HepG2 (cell line): ENCODE data around the gene ESYT3. TPM values are rescaled to one million over a fixed set of nuclear protein-coding genes. Genes with fewer than 3 reads are reported as not detected.
A peak's percentile ranks its signal among the peaks of the same experiment; 100 is the strongest.

ENCODE experiments used
- ATAC-seq: fragments of 200-7000 bp; cut with Tn5 transposase; 3 replicates; pipeline ENCODE4 v1.9.1; 2020; ENCODE audit warnings: mild to moderate bottlenecking, moderate library complexity
- BruUV-seq: library from RNA; stranded (reverse); fragments of 400-500 nt; replicated peaks from 2 replicates; lab custom pipeline; 2021; lab: Mats Ljungman, UMichigan
- CTCF ChIA-PET: fragments of 300-600 bp; formaldehyde crosslinking; extraction: SDS; loops from one replicate; lab custom pipeline; 2021; ENCODE audit warnings: low total read pairs, inconsistent platforms, low intra/inter-chr PET ratio; lab: Yijun Ruan, JAX
- POLR2A ChIA-PET: fragments of 350-600 bp; sonication (Branson Sonifier 250); formaldehyde crosslinking; loops from one replicate; lab custom pipeline; 2020; ENCODE audit warnings: antibody characterized with exemption, inconsistent platforms; lab: Yijun Ruan, JAX
- DNase-seq: peaks from one replicate; pipeline ENCODE4 v3.0.0-alpha.2; 2015; ENCODE audit warnings: low spot score
- FAIRE-seq: peaks from 3 replicates; lab custom pipeline; 2011; peaks lifted over from hg19 to GRCh38; lab: Jason Lieb, UNC
- H2AFZ ChIP-seq: one replicate; pipeline ENCODE4 v1.6.1; 2011; ENCODE audit warnings: low read length, inconsistent platforms
- H3K27ac ChIP-seq: fragments of 300-600 bp; 3 replicates; pipeline ENCODE4 v1.8.0; 2011; ENCODE audit warnings: mixed run types, mild to moderate bottlenecking, mixed read lengths, low read length, inconsistent platforms; ENCODE audit not compliant: insufficient read depth; ENCODE audit errors: extremely low read length
- H3K27me3 ChIP-seq, 2 experiments: fragments of 200-600 bp in 1 of 2; 2 replicates in 1 of 2; 3 replicates in 1 of 2; pipeline versions ENCODE4 v1.6.0 to v1.8.0; 2011; ENCODE audit warnings: low read length in 2 of 2, mild to moderate bottlenecking in 2 of 2, moderate library complexity in 2 of 2, inconsistent platforms in 1 of 2; ENCODE audit not compliant: insufficient read depth in 2 of 2, control insufficient read depth in 1 of 2
- H3K36me3 ChIP-seq, 2 experiments: fragments of 200-600 bp in 1 of 2; replicated peaks in 1 of 2; 2 replicates in 1 of 2; 3 replicates in 1 of 2; pipeline versions ENCODE4 v1.5.1 to v1.8.0; 2011; ENCODE audit warnings: low read length in 2 of 2, inconsistent platforms in 1 of 2; ENCODE audit not compliant: insufficient read depth in 2 of 2, control insufficient read depth in 1 of 2
- H3K4me1 ChIP-seq: 2 replicates; pipeline ENCODE4 v1.5.1; 2012; ENCODE audit warnings: low read length, inconsistent platforms; ENCODE audit not compliant: insufficient read depth
- H3K4me2 ChIP-seq: 2 replicates; pipeline ENCODE4 v1.6.0; 2011; ENCODE audit warnings: low read depth, low read length, inconsistent platforms
- H3K4me3 ChIP-seq, 3 experiments: fragments of 200-600 bp in 1 of 3; sonication (generic), shearing (Covaris generic) in 1 of 3; replicated peaks in 1 of 3; 2 replicates each; pipeline ENCODE4 v1.5.1; 2011 to 2016; ENCODE audit warnings: low read length in 3 of 3, inconsistent platforms in 2 of 3, low read depth in 2 of 3, mild to moderate bottlenecking in 2 of 3, control low read depth in 1 of 3, mixed read lengths in 1 of 3; ENCODE audit not compliant: insufficient read depth in 1 of 3
- H3K79me2 ChIP-seq: one replicate; pipeline ENCODE4 v1.6.1; 2011; ENCODE audit warnings: low read length, inconsistent platforms; ENCODE audit not compliant: insufficient read depth
- H3K9ac ChIP-seq: 2 replicates; pipeline ENCODE4 v1.6.0; 2011; ENCODE audit warnings: mild to moderate bottlenecking, low read depth, low read length, inconsistent platforms; ENCODE audit not compliant: insufficient read depth
- H3K9me3 ChIP-seq: 2 replicates; pipeline ENCODE4 v1.5.1; 2012; ENCODE audit warnings: mild to moderate bottlenecking, low read length
- H4K20me1 ChIP-seq: 2 replicates; pipeline ENCODE4 v1.6.0; 2011; ENCODE audit warnings: inconsistent platforms, mild to moderate bottlenecking, low read length, moderate library complexity; ENCODE audit not compliant: insufficient read depth
- GLI4 ChIP-seq: sonication (generic); formaldehyde crosslinking; IDR thresholded peaks from 2 replicates; pipeline ENCODE4 v1.5.1; 2020; ENCODE audit warnings: missing genetic modification reagents, mild to moderate bottlenecking, moderate library complexity, borderline replicate concordance
- HIVEP1 ChIP-seq: sonication (generic); formaldehyde crosslinking; IDR thresholded peaks from 2 replicates; pipeline ENCODE4 v1.4.0; 2020; ENCODE audit warnings: mild to moderate bottlenecking, missing genetic modification reagents
- JUND ChIP-seq: sonication (generic); formaldehyde crosslinking; IDR thresholded peaks from 2 replicates; pipeline ENCODE4 v1.8.0; 2022; ENCODE audit warnings: mild to moderate bottlenecking, missing genetic modification reagents
- MIER2 ChIP-seq: IDR thresholded peaks from 2 replicates; pipeline ENCODE4 v1.6.1; 2016; ENCODE audit warnings: missing biosample characterization, missing genetic modification reagents
- NPAS2 ChIP-seq: sonication (generic); formaldehyde crosslinking; IDR thresholded peaks from 2 replicates; pipeline ENCODE4 v1.8.0; 2022; ENCODE audit warnings: mild to moderate bottlenecking, missing genetic modification reagents, borderline replicate concordance
- RXRB ChIP-seq: IDR thresholded peaks from 2 replicates; pipeline ENCODE4 v1.6.1; 2016; ENCODE audit warnings: borderline replicate concordance, missing genetic modification reagents, missing compliant biosample characterization
- ZNF629 ChIP-seq: sonication (generic); formaldehyde crosslinking; conservative IDR thresholded peaks from 2 replicates; pipeline ENCODE4 v1.5.0; 2020; ENCODE audit warnings: missing genetic modification reagents
- WGBS: methylation state at CpG from one replicate; pipeline ENCODE4 v1.1.6; 2017; ENCODE audit warnings: low lambda C conversion rate; 5-methylcytosine and 5-hydroxymethylcytosine counted together
- in situ Hi-C: cut with HindIII; loops from 2 replicates; pipeline ENCODE4 v1.10.0; 2017; ENCODE audit warnings: low pct_unique_long_range_greater_than_20kb; ENCODE audit not compliant: extremely low pct_ligation_motif_present
- intact Hi-C: fragments of 100-400 bp; cut with micrococcal nuclease; formaldehyde crosslinking; loops from one replicate; pipeline ENCODE4 v1.10.0; 2022; ENCODE audit not compliant: unreplicated experiment
- polyA plus RNA-seq, 8 experiments: library from polyadenylated mRNA; depleted of rRNA in 3 of 8; stranded (reverse) in 7 of 8; unstranded in 1 of 8; fragments of >200 nt; fragmentation: Illumina TruSeq in 4 of 8; extraction: Trizol in 4 of 8; gene quantifications; 2 replicates each; pipeline versions ENCODE4 v1.2.1 to v1.2.3, GENCODE V29; 2011 to 2016; ENCODE audit warnings: low read depth in 4 of 8, missing spikeins in 1 of 8, mixed read lengths in 1 of 8; ENCODE audit not compliant: insufficient read depth in 1 of 8
- total RNA-seq, 5 experiments: library from RNA; depleted of rRNA; stranded (reverse); fragments of >200 nt; fragmentation: Illumina TruSeq; extraction: Trizol; gene quantifications; 2 replicates each; pipeline ENCODE4 v1.2.3, GENCODE V29; 2016; ENCODE audit warnings: low read depth in 1 of 5

ESYT3 gene
- total and polyA plus RNA-seq, 2 of the 13 experiments (the other 11 are each of a cell fraction or from before 2014, with no cell fraction given): 1.5 to 4.1 TPM

GRCh38 chr3:138445236-138445635 lies 10.8 kb downstream of the ESYT3 start:
- TF ChIP-seq NPAS2 (CRISPR knock-in tag): no peak
- no peak for TF ChIP-seq JUND
- no peaks in the 10 kb centered on the region for H3K36me3 ChIP-seq
- CTCF ChIA-PET: no interaction called here
- no peaks in the 10 kb centered on the region for H4K20me1 ChIP-seq
- POLR2A ChIA-PET: no interaction called here
- DNase-seq (no peak), ATAC-seq (no peak), FAIRE-seq (no peak)
- 98% methylated on average over 6 of the region's 7 CpGs for WGBS
- no peak overlapping the region for H3K4me2 ChIP-seq
- H3K27ac ChIP-seq: no peak overlapping the region
- H3K27me3 ChIP-seq: no peaks in the 10 kb centered on the region
- intact Hi-C loops: no loop called here
- no peak overlapping the region for H2AFZ ChIP-seq
- H3K4me1 ChIP-seq: peaks cover 24% of the 10 kb centered on the region
- in situ Hi-C loops: no loop called here
- BruUV-seq: no TSS peak
- no peak overlapping the region for H3K9ac ChIP-seq
- H3K4me3 ChIP-seq: no peak overlapping the region
- no peaks in the 10 kb centered on the region for H3K79me2 ChIP-seq
- no peaks in the 10 kb centered on the region for H3K9me3 ChIP-seq

- in situ Hi-C loops: no loop called here
- BruUV-seq: no TSS peak
- ATAC-seq (no peak), FAIRE-seq (no peak), DNase-seq (no peak)
- Histone ChIP-seq H3K4me1 (peaks cover 20% of the 10 kb centered on the region), H3K4me2 (no peak overlapping the region), H2AFZ (no peak overlapping the region), H3K9me3 (no peaks in the 10 kb centered on the region), H3K9ac (no peak overlapping the region), H3K27me3 (no peaks in the 10 kb centered on the region), H3K79me2 (no peaks in the 10 kb centered on the region), H4K20me1 (no peaks in the 10 kb centered on the region), H3K4me3 (no peak overlapping the region), H3K27ac (no peak overlapping the region), H3K36me3 (no peaks in the 10 kb centered on the region)
- ChIA-PET POLR2A (no interaction called here), CTCF (no interaction called here)
- intact Hi-C loops: no loop called here
- TF ChIP-seq RXRB: no peak
- no peak for TF ChIP-seq GLI4 (CRISPR knock-in tag)
- no peak for TF ChIP-seq HIVEP1 (CRISPR knock-in tag)
- TF ChIP-seq MIER2: no peak
- peak; percentile 79 for TF ChIP-seq ZNF629 (CRISPR knock-in tag)
- WGBS: 88% methylated on average over 3 of the region's 4 CpGs
Measured at GRCh38 chr3:138445654-138446053, 11.2 kb downstream of the ESYT3 start.
